ENCODE results near the gene DLD. TPM values are rescaled to one million over a fixed set of nuclear protein-coding genes. Genes with fewer than 3 reads are reported as not detected.

The DLD gene
- total RNA-seq, 1 experiment from 2014 or later: 65.8 TPM

GRCh38 chr7:107967420-107967819 lies 76.4 kb downstream of the DLD start:
- no peak for DNase-seq (ENCODE audit: low read depth)

GRCh38 chr7:107968449-107968848 lies 77.5 kb downstream of the DLD start:
- no peak for DNase-seq (ENCODE audit: low read depth)

GRCh38 chr7:107969856-107970255 lies 78.9 kb downstream of the DLD start:
- DNase-seq (ENCODE audit: low read depth): no peak

Other genes with a start within 250 kb of the DLD start
- gene SLC26A4, start 230.4 kb upstream of the DLD start, total RNA-seq (2014; rRNA removed; shearing (Covaris generic)): 4.3 TPM in 2 replicates
- 25.2 and 29.5 TPM in 2 replicates for gene CBLL1, start 147.0 kb upstream of the DLD start, total RNA-seq (2014; rRNA removed; shearing (Covaris generic))
- gene SLC26A3, start 88.0 kb upstream of the DLD start, total RNA-seq (2014; rRNA removed; shearing (Covaris generic)): not detected in 2 replicates
- 53.6 and 62.7 TPM in 2 replicates for gene LAMB1, start 112.0 kb downstream of the DLD start, total RNA-seq (2014; rRNA removed; shearing (Covaris generic))
- 0.06 TPM in 1 of 2 replicates, not detected in the other for gene LAMB4, start 239.2 kb downstream of the DLD start, total RNA-seq (2014; rRNA removed; shearing (Covaris generic))